ENCODE results near the gene LIN7C. TPM values are rescaled to one million over a fixed set of nuclear protein-coding genes. Genes with fewer than 3 reads are reported as not detected.

The LIN7C gene
- total and polyA plus RNA-seq, 4 donors: 5.2 to 43.7 (median 25.8) TPM

- Histone ChIP-seq H3K4me1 (ENCODE audit: control insufficient read depth in 4 of 4, insufficient read depth in 4 of 4, low read length in 3 of 4) (peaks cover 0 to 4% (median 1%) of the 10 kb centered on the region in 4 donors), H3K9ac (ENCODE audit: low read depth in 1 of 2, low read length in 2 of 2) (no peak overlapping the region), H3K4me3 (ENCODE audit: low read depth in 1 of 3, low read length in 3 of 3) (no peak overlapping the region), H3K27ac (ENCODE audit: low read depth in 1 of 2, low read length in 2 of 2) (no peak overlapping the region), H3K36me3 (ENCODE audit: control insufficient read depth in 4 of 4, insufficient read depth in 3 of 4, low read depth in 1 of 4, low read length in 3 of 4) (peaks cover 0 to 16% (median 11%) of the 10 kb centered on the region in 4 donors), H3K27me3 (ENCODE audit: control insufficient read depth in 4 of 4, insufficient read depth in 4 of 4, low read length in 3 of 4) (no peaks in the 10 kb centered on the region), H3K9me3 (ENCODE audit: control insufficient read depth in 4 of 4, low read length in 3 of 4) (no peaks in the 10 kb centered on the region)
- DNase-seq (ENCODE audit: low spot score): no peak
- no peak for TF ChIP-seq RXRA (IDR thresholded peaks at IDR 0.05)
- no peak for TF ChIP-seq RAD21 (IDR thresholded peaks at IDR 0.05)
- no peak for TF ChIP-seq CTCF (IDR thresholded peaks at IDR 0.05; ENCODE audit: low read depth, low read length, missing input control)
- no peak for TF ChIP-seq GABPA (IDR thresholded peaks at IDR 0.05 in 1 of 2, conservative IDR thresholded peaks at IDR 0.05 in 1 of 2)
- no peak for TF ChIP-seq HNF4A (conservative IDR thresholded peaks at IDR 0.05)
- no peak for TF ChIP-seq SP1 (IDR thresholded peaks at IDR 0.05)
- TF ChIP-seq ATF3 (IDR thresholded peaks at IDR 0.05): no peak
- TF ChIP-seq REST (IDR thresholded peaks at IDR 0.05): no peak
- TF ChIP-seq, protein P1, sequence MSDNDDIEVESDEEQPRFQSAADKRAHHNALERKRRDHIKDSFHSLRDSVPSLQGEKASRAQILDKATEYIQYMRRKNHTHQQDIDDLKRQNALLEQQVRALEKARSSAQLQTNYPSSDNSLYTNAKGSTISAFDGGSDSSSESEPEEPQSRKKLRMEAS (IDR thresholded peaks at IDR 0.05): no peak
- TF ChIP-seq FOXA2 (IDR thresholded peaks at IDR 0.05): no peak
- no peak for TF ChIP-seq NR2F2 (IDR thresholded peaks at IDR 0.05)
- TF ChIP-seq EGR1 (IDR thresholded peaks at IDR 0.05; ENCODE audit: low read depth in 2 of 2): no peak
- TF ChIP-seq YY1 (IDR thresholded peaks at IDR 0.05): no peak
- TF ChIP-seq FOXA1 (IDR thresholded peaks at IDR 0.05): no peak
- TF ChIP-seq TAF1 (conservative IDR thresholded peaks at IDR 0.05): no peak
- no peak for TF ChIP-seq JUND (IDR thresholded peaks at IDR 0.05)
- TF ChIP-seq, protein P2, sequence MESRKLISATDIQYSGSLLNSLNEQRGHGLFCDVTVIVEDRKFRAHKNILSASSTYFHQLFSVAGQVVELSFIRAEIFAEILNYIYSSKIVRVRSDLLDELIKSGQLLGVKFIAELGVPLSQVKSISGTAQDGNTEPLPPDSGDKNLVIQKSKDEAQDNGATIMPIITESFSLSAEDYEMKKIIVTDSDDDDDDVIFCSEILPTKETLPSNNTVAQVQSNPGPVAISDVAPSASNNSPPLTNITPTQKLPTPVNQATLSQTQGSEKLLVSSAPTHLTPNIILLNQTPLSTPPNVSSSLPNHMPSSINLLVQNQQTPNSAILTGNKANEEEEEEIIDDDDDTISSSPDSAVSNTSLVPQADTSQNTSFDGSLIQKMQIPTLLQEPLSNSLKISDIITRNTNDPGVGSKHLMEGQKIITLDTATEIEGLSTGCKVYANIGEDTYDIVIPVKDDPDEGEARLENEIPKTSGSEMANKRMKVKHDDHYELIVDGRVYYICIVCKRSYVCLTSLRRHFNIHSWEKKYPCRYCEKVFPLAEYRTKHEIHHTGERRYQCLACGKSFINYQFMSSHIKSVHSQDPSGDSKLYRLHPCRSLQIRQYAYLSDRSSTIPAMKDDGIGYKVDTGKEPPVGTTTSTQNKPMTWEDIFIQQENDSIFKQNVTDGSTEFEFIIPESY (IDR thresholded peaks at IDR 0.05): no peak
- TF ChIP-seq HNF4G (IDR thresholded peaks at IDR 0.05): no peak
- 85% methylated on average over 6 of the region's 6 CpGs for WGBS
Observed at GRCh38 chr11:27487706-27488105, 18.9 kb downstream of the LIN7C start.

All from liver (tissue), 9 donors.